GM11168 (cell line): Measurements from ENCODE around the gene TMEM220.

Source experiments
- in situ Hi-C: fragments of 300-500 bp; cut with MboI; formaldehyde crosslinking; loops from one replicate; pipeline ENCODE4 v1.12.0; 2022; ENCODE audit warnings: low sequenced_read_pairs; ENCODE audit not compliant: unreplicated experiment

TMEM220 gene

DNA sequence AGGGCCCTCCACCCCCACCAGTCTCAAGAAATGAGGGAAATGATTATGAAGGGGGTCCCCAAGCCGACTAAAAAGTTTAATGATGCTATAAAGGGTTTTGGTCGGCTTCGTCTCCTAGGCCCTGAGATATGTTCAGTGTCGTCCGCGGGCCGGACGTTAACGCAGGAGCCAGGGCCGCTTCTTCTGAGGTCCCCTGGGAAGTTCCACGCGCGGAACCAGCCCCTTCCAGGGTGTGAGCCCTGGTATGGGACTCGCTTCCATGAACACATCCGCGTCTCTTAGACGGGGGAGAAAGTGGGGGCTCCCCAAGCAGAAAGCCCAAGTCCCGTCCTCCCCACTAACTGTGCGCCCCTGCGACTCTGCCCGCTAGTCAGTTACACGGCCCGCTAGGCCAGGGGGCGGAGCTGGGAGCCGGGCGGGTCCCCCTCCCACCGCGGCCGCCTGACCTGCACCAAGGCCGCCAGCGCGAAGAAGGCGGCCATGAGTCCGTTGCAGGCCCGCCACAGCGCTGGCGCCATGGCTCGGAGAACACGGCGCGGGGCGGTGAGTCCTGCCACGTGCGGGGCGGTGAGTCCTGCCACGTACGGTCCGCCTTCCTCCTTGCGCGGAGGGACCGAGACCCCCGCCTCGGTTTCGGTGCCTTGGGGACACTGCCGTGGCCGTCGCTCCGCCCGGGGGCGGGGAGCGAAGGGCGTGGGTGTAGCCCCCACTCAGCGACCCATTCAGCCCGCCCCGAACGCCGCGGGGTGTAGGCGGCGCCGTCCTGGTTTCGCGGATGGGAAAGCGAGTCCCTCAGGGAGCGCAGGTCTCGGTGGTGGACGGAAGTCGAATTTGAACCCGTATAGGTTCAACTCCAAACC, at the start of gene TMEM220:
TMEM220 (minus strand) TSS at position 690 of the 860 bp plus-strand sequence; CDS start at position 518, 172 bp downstream.
- in situ Hi-C loops, result no loop called here

DNA sequence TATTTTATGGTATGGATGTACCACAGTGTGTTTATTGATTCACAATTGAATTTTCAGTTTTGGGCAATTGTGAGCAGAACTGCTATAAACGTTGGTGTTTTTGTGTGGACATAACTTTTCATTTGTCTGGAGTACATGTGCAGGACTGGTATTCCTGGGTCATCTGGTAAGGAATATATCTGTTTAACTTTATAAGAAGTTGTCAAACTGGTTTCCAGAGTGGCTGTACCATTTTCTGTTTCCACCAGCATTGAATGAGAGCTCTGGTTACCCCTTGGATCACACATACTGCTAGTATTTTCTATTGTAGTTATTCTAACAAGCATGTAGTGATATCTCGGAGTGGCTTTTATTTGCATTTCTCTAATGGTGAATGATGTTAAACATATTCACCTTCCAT, 49.8 kb upstream of the TMEM220 start:
- in situ Hi-C loops, result no loop called here

DNA sequence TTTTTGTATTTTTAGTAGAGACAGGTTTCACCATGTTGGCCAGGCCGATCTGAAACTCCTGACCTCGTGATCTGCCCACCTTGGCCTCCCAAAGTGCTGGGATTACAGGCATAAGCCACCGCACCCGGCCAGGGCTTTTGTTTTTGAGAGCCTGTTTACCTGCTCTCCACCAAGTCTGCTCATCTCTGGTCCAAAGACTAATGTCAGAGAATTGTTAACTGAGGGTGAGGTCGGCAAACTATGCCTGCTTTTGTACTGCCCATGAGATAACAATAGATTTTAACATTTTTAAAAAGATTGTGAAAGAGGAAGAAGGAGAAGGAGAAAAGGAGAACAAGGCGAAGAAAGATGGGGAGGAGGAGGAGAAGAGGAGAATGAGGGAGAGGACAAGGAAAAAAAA, 48.1 kb upstream of the TMEM220 start:
- in situ Hi-C loops, result no loop called here

DNA sequence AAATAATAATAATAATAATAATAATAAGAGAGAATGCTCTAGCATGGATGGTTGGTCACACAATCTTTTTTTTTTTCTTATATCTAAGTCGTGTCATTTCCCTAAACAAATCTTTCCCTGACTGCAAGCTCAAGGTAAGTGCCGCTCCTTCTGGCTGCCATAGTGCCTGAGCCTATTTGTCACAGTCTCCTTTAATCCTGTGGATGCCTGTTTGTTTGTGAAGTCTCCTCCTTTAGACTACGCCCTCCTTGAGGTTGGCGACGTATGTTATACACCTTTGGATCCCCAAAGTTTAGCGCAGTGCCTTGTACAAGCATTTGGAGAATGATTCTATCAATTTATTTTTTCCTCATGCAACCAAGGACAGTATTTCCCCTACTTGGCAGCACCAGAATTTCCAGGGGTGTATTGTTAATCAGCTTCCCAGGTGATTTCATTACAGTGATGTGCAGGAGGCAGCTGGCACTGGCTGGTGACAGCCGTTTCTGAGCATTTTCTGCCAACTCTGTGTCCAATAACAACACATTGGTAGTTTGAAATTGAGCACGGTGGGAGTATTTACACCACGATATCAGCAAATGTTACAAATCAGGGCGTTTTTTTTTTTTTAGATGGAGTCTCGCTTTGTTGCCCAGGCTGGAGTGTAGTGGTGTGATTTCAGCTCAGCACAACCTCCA, 47.4 kb upstream of the TMEM220 start:
- in situ Hi-C loops, result no loop called here

DNA sequence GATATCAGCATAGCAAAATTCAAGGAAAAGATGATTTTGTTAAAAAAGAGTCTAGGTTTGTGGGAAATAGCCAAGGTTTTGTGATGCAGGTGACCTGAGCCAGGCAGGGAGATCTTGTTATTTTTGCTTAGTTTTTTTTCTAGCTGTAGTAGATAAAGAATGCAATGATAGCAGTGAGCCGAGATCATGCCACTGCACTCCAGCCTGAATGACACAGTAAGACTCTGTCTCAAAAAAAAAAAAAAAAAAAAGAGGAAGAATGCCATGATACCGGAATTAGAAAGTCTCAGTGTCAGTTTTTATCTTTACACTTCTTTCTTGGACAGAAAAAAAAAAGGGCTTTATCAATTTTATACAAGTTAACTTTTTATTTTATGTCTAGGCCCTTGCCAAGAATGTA, 46.6 kb upstream of the TMEM220 start:
- in situ Hi-C loops, result no loop called here

DNA sequence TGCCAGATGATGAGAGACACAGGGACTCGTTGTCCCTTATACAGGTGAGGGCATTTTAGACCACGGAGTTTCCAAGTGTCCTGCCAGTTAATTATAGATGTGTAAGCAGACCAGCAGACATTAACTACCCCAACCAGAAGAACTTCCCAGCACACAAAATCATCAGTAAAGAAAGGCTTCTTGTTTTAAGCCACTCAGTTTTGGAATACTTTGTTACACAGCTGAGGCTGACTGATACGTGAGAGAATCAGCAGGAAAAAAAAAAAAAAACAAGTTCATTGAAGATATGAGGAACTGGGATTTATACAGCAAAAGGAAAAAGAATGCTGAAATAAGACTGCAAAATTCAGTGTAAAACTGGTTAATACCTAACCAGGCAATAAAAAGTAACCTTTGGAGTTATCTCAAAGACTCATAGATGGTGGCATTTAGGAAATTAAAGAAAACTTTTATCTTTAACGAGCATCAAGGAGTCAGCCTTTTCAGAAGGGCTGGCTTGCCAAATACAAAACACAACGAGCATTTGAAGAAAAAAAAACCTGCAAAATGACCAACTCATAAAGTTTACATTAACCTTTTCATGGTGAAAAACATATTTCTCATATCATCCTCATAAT, 46.0 kb upstream of the TMEM220 start:
- in situ Hi-C loops, result no loop called here

DNA sequence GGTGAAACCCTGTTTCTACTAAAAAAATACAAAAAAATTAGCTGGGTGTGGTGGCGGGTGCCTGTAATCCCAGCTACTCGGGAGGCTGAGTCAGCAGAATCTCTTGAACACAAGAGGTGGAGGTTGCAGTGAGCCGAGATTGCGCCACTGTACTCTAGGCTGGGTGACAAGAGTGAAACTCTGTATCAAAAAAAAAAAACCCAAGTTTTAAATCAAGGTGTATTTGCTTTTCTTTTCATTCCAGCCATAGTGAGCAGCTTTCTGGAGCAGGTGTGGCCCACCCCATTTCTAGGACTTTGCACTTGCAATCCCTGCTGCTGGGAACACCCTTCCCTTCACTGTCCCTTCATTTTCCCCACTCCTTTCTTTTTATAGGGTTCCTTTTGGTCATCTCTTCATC, 45.2 kb upstream of the TMEM220 start:
- in situ Hi-C loops, result no loop called here

DNA sequence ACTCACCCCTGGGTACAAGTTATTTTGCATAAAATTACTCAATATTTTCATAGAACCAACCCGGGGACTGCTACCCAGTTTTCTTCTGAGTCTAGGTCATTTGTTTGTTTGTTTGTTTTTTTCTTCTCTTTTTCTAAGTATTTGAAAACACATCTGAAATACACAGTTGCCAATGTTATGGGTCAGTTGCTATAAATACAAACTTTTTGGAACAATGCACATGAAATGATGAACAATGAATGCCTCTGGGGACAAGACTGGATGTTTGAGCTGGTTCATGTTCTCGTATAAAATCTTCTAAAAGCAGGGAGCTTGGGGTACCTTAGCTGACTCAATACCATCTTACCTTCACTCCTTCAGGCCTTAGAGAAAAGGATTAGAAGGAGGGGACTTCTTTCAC, 43.6 kb upstream of the TMEM220 start:
- in situ Hi-C loops, result no loop called here

DNA sequence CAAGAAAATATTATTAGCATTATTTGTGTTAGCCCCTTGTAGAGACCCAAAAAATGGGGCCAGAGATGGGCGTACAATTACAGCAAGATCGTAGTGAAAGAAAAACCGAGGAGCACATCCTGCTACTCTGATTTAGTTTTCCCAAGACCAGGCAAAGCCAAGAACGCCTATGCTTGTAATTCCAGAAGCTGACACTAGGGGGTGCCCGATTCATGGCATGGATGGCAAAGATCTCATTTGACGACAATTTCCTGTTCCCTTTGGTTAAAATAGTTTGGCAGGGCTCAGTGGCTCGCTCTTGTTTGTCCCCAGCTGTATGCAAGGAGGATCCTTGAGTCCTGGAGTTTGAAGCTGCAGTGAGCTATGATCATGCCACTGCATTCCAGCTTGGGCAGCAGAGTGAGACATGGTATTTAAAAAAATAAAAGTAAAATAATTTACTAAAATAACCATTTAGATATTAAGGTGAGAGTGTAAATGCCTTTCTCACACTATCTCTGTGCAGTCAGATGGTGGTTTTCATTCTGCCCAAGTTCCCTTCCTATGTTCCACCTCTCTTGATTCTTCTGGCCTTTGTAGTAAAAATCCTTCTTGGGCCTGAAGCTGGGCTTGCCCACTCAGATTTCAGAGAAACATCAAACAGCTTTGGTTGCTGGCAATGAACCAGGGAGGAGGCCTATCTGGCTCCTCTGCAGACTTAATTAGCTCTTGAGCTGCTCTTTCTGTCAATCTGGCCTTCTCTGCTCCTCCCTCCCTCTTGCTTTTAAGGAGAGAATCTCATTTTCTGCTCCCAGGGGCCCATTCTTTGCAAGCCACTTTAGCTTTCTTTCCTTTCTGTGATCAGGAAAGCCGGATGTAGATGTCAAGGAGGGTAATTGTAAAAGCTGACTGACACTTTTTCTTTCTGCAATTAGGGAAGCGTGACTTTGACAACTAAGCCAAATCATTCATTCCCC, 42.9 kb upstream of the TMEM220 start:
- in situ Hi-C loops, result no loop called here

DNA sequence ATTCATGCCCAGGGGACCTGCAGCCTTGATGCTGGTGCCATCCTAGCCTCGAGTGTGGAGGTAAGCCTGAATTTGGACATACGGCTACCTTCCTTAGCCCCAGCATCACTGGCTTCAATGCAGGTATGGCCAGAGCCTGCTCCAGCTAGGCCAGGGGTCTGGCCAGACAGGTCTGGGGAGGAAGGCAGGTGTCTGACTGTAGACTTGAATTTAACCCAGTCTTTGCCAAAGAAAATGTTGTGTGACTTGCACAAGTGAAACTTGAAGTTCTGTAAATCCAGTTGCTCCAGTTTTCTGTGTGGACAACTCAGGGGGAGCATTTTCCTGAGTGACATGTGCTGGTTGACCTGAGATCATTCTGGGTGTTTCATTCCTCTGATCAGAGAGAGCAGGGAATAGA, 41.3 kb upstream of the TMEM220 start:
- in situ Hi-C loops, result no loop called here

DNA sequence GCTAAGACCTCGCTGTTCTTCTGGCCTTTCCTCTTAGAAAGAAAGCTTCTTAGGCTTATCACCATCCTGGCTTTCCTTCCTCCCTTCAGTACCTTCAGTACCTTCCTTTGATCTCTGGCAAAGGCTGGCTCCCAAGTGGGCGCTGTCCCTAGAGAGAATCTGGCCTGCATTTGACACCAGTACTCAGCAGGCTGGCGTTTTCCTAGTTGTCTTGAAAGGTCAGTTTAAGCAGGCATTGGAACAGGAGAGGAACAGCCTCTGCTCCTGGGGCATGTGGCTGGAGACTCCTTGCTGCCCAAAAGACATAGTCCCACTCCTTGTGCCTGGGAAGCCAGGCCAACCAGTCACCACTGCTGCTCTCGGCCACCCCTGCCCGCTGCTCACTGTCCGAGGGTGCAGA, 40.0 kb upstream of the TMEM220 start:
- in situ Hi-C loops, result no loop called here

DNA sequence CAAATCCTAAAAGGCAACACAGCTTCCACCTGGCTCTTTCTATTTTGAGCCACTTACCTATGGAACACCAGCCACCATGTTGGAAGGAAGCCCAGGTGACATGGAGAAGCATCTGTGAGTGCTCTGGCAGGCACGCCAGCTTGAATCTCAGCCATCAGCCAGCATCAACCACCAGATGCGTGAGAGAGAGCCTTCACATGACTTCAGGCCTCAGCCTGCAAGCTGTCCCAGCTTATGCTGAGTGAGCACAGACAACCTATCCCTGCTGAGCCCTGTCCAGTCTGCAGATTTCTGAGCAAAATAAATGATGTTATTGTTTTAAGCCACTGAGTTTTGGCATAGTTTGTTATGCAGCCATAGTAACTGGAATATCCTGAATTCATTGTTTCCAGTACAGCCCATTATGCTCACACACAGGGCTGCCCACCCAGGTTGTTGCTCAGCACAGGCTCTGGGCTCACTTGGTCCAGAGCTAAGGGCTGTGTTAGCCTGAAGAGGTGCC, 39.0 kb upstream of the TMEM220 start:
- in situ Hi-C loops, result no loop called here

DNA sequence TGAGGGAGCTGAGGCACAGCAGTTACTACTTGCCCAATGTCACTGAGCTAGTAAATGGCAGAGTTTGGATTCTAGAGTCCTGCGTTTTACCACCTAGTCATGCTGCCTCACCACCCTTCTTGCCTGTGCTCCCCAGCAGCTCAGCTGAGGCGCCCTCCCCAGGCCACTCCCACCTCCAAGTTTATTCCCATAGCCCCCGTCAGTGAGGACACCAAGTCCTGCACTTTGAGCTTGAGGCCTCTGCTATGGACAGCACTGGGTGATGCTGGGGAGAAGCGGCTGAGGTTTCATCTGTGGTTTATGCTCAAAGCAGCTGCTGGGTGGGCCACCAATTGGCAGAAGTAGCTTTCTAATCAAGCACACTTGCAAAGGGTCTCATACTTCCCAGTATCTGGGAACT, 37.4 kb upstream of the TMEM220 start:
- in situ Hi-C loops, result no loop called here

DNA sequence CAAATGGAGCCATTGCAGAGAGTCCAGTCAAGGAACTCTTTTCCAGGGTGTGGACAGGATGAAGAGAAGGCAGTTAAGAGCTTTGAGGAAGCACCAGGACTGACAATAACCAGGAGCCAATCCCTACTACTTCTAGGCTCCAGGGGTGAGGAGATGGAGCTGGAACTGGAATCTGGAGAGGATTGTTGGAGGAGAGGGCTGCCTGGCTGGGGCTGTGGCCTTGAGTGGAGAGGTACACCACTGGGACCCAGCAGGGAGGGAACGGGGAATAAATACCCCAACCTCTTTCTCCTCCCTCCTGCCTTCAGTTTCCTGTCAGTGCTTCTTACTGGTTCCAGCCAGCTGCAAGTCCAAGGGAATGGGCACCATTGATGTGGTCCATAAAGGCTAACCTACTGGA, 32.2 kb upstream of the TMEM220 start:
- in situ Hi-C loops, result no loop called here

DNA sequence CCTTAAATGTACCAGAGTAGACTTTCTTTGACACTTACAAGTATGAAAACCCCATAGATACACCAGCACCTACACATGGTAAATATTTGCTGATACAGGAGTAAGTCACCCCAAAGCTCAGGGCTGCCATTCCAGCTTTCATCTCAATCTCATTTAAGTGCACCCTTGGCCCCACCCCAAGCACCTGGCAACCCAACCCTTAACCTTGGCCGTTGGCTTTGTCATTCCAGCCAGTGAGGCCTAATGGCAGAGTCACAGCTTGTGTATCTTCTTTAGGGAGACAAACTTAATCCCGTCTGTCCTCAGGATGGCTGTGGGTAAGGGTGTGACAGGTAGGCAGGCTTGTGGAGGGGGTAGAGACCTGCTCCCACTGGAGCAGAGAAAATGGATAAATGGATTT, 31.5 kb upstream of the TMEM220 start:
- in situ Hi-C loops, result no loop called here

DNA sequence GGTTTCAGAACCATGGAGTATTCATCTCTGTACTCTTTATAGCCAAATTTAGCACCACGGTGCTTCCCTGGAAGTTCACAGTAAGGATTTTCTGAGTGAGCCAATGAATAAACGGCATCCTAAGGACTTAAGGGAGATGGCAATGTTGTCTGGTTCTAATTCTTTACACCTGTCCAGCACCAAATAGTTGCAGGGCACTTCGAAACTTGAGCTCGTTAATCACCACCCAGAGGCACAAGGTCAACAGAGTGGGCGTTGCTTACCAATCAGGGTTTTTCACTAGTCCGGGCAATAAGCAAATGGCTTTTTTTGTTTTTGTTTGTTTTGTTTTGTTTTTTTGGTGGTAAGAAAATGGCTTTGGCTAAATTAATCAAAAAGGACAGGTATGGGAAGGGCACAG, 28.2 kb upstream of the TMEM220 start:
- in situ Hi-C loops, result no loop called here

DNA sequence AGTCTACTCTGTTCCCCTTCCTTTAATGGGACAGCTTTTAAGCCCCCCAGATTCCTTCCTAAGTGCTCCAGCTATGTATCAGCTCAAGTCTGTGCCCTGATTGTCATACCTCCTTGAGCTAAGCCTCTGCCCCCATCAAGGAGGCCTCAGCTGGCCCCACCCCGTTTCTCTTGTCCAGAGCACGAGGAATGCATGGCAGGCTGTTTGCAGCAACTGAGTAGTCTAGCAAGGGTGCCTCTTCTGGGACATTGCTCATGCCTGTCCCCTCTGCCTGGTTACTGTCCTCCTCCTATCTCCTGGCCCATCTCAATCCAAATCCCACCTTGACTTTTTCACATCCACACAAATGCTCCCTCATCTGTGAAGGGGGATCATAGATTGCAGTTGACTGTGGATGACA, 27.8 kb upstream of the TMEM220 start:
- in situ Hi-C loops, result no loop called here

DNA sequence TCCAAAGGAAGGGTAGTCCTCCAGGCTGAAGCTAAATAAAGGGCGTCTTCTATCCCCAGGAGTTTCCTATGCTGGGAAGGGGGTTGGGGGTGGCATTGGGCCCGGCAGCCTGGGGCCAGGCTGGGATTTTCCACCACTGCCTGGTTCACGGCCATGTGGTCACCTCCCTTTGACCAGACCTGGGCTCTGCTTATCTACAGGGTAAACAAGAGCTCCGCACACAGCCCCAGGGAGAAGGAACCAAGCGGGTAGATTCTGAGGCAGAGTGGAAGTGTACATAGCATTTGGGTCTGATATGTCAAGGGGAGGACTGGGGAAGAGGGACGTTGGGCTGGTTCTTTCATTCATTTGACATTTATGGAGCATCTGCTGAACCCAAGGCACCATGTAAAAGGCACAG, 27.2 kb upstream of the TMEM220 start:
- in situ Hi-C loops, result no loop called here

DNA sequence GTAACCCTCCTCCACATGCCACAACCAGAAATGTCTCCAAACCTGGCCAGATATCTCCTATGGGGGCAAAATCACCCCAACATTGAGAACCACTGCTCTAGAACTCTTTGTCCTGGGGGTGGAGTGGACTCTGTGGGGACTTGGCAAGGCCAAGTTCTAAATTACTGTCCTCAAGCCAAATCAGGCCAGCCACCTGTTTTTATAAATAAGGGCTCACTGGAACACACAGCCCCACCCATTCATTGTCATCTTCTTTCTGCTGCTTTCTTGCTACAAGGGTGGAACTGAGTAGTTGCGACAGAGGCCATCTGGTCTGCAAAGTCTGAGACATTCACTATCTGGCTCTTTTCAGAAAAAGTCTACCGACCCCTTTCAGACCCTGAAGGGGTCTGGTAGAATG, 26.8 kb upstream of the TMEM220 start:
- in situ Hi-C loops, result no loop called here

DNA sequence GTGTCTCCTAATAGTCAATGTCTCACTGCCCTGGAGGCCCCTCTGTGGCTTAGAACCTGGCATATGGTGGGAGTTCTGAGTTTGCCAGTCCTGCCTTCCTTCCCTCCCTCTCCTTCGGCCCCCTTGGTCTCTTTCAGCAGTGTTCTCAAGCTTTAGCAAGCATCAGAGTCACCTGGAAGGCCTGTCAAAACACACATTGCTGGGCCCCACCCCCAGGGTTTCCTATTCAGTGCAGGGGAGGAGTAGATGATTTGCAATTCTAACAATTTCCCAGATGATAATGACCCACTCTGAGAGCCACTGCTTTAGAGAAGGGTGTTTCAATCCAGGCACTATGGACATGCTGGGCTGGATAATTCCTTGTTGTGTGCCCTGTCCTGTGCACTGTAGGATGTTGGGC, 26.4 kb upstream of the TMEM220 start:
- in situ Hi-C loops, result no loop called here
